Tibial nerve (tissue), 4 donors: ENCODE results near the gene LRRIQ3. TPM values are rescaled to one million over a fixed set of nuclear protein-coding genes. Genes with fewer than 3 reads are reported as not detected.

Experiments
- DNase-seq, 2 donors: peaks; one replicate each; pipeline ENCODE4 v3.0.0-alpha.2; 2019; ENCODE audit warnings: low spot score in 2 of 2
- H3K27ac ChIP-seq, 4 donors: fragments of 200-600 bp; sonication (generic) in 3 of 4; one replicate each; pipeline ENCODE4 v1.5.1; 2017 to 2019; ENCODE audit warnings: mild to moderate bottlenecking in 1 of 4
- H3K27me3 ChIP-seq, 2 donors: fragments of 200-600 bp; sonication (generic) in 1 of 2; one replicate each; pipeline versions ENCODE4 v1.5.1 to v1.6.0; 2017 to 2019
- H3K36me3 ChIP-seq, 3 donors: fragments of 200-600 bp; sonication (generic); one replicate each; pipeline ENCODE4 v1.5.1; 2018 to 2019
- H3K4me1 ChIP-seq, 4 donors: fragments of 200-600 bp; sonication (generic) in 3 of 4; one replicate each; pipeline ENCODE4 v1.5.1; 2017 to 2019
- H3K4me3 ChIP-seq, 4 donors: fragments of 200-600 bp; sonication (generic) in 3 of 4; one replicate each; pipeline ENCODE4 v1.5.1; 2017 to 2019; ENCODE audit warnings: mild to moderate bottlenecking in 1 of 4, moderate library complexity in 1 of 4
- H3K9me3 ChIP-seq, 4 donors: fragments of 200-600 bp; sonication (generic) in 3 of 4; one replicate each; pipeline ENCODE4 v1.5.1; 2017 to 2019
- CTCF ChIP-seq, 5 experiments: fragments of 200-600 bp in 3 of 5; fragments of 450-650 bp in 2 of 5; sonication (generic) in 3 of 5; IDR thresholded peaks; one replicate each; pipeline ENCODE4 v1.5.1; 2016 to 2019; ENCODE audit warnings: antibody characterized with exemption in 5 of 5, mild to moderate bottlenecking in 3 of 5, moderate library complexity in 2 of 5
- EP300 ChIP-seq, 2 donors: sonication (generic); formaldehyde crosslinking; IDR thresholded peaks; one replicate each; pipeline ENCODE4 v1.6.1; 2017; ENCODE audit warnings: antibody characterized with exemption in 2 of 2, mild to moderate bottlenecking in 1 of 2
- POLR2A ChIP-seq, 2 donors: fragments of 450-650 bp; IDR thresholded peaks; one replicate each; pipeline ENCODE4 v1.6.1; 2017; ENCODE audit warnings: antibody characterized with exemption in 2 of 2, mild to moderate bottlenecking in 2 of 2, moderate library complexity in 2 of 2
- WGBS, 2 donors: methylation state at CpG; one replicate each; pipeline ENCODE4 v1.1.5; 2018; 5-methylcytosine and 5-hydroxymethylcytosine counted together
- total RNA-seq, 4 donors: library from RNA; depleted of rRNA; stranded (reverse); fragments of >200 nt; gene quantifications; one replicate each; pipeline ENCODE4 v1.1.0, GENCODE V29; 2016

LRRIQ3 gene
- total RNA-seq, 4 donors from 2014 or later: 0.20 to 1.3 (median 0.55) TPM

- no peak for TF ChIP-seq EP300 (IDR thresholded peaks at IDR 0.05)
- TF ChIP-seq CTCF (IDR thresholded peaks at IDR 0.05): no peak
- no peak for TF ChIP-seq POLR2A (IDR thresholded peaks at IDR 0.05)
- WGBS, 2 donors: 3 to 30% methylated on average over 1 of the region's 1 CpG
- no peak overlapping the region for H3K4me3 ChIP-seq
- no peak overlapping the region for H3K27ac ChIP-seq
- DNase-seq: no peak
- no peaks in the 10 kb centered on the region for H3K36me3 ChIP-seq
- no peaks in the 10 kb centered on the region for H3K27me3 ChIP-seq
- H3K9me3 ChIP-seq: no peaks in the 10 kb centered on the region
- no peaks in the 10 kb centered on the region for H3K4me1 ChIP-seq
These were observed 185.4 kb downstream of the LRRIQ3 start for GRCh38 chr1:74012583-74012982.

DNA sequence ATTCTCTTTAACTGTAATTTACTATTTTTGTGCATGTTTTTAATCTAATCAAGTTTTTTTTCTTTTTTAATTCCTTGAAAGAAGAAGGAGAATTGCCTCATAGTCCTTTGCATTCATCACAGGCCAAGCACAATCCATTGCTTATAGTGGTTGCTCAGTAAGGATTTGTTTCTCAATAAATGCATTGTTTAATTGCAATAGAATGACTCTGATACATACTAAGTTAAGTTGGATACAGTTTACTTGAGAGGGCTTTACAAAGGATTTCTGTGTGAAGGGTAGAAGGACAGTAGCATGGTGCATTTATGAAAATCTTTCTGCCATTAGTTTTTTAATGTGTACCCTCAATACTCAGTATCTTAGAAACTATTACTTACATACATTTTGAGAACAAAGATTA, 186.2 kb downstream of the LRRIQ3 start:
- H3K4me1 ChIP-seq: no peaks in the 10 kb centered on the region
- no peaks in the 10 kb centered on the region for H3K36me3 ChIP-seq
- no peak overlapping the region for H3K4me3 ChIP-seq
- DNase-seq: no peak
- H3K27ac ChIP-seq: no peak overlapping the region
- H3K27me3 ChIP-seq: no peaks in the 10 kb centered on the region
- no peaks in the 10 kb centered on the region for H3K9me3 ChIP-seq
- no peak for TF ChIP-seq CTCF (IDR thresholded peaks at IDR 0.05)
- TF ChIP-seq POLR2A (IDR thresholded peaks at IDR 0.05): no peak
- TF ChIP-seq EP300 (IDR thresholded peaks at IDR 0.05): no peak

GRCh38 chr1:74010206-74010605, 187.8 kb downstream of the LRRIQ3 start:
- DNase-seq: no peak
- Histone ChIP-seq H3K4me1 (peaks cover 0 to 3% (median 0%) of the 10 kb centered on the region in 4 donors), H3K9me3 (no peaks in the 10 kb centered on the region), H3K27ac (no peak overlapping the region), H3K4me3 (no peak overlapping the region), H3K36me3 (no peaks in the 10 kb centered on the region), H3K27me3 (no peaks in the 10 kb centered on the region)
- WGBS, 2 donors: 87 to 93% methylated on average over 7 of the region's 7 CpGs
- TF ChIP-seq CTCF (IDR thresholded peaks at IDR 0.05) (no peak), EP300 (IDR thresholded peaks at IDR 0.05) (no peak), POLR2A (IDR thresholded peaks at IDR 0.05) (no peak)

DNA sequence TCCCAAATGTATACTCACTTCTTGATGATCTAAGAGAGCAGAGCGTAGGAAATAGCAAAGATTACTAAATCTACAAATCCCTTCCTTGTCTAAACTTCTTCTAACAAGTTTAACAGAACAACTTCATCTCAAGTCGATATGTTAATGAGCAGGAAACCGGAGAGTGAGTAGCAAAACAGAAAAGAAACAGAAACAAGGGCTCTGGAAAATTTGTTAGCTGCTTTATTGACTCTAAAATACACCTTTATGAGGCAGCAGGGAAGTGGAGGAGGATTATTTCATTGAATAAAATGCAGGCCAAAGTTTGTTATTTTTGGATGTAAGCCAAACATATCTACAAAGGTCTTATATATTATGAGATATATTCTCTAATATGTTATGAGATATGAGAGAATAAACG, 192.4 kb downstream of the LRRIQ3 start:
- H3K36me3 ChIP-seq: no peaks in the 10 kb centered on the region
- no peak overlapping the region for H3K4me3 ChIP-seq
- H3K4me1 ChIP-seq: peaks cover 0 to 6% (median 0%) of the 10 kb centered on the region in 4 donors
- no peak overlapping the region for H3K27ac ChIP-seq
- no peaks in the 10 kb centered on the region for H3K27me3 ChIP-seq
- 55 to 56% methylated on average over 4 of the region's 4 CpGs for WGBS, 2 donors
- DNase-seq: no peak
- no peaks in the 10 kb centered on the region for H3K9me3 ChIP-seq
- TF ChIP-seq POLR2A (IDR thresholded peaks at IDR 0.05) (no peak), EP300 (IDR thresholded peaks at IDR 0.05) (no peak), CTCF (IDR thresholded peaks at IDR 0.05) (no peak)

DNA sequence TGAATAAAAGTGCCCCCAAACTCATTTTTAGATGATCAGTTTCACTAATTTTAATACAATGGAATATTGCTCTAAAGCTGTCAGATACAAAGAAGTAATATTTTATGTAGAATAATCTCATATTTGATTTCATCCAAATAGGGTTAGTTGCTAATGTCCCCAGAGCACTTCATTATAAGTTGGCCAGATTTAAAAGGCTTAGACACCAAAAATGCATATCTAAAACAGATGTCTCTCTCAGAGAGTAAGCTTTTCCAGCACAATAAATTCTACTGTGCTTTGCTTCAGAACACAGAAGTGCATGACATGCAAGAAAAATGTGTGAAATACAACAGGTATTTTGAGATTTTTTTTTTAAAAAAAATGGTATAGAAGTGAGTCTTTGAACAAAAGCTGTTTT, 194.2 kb downstream of the LRRIQ3 start:
- Histone ChIP-seq H3K9me3 (no peaks in the 10 kb centered on the region), H3K27ac (no peak overlapping the region), H3K36me3 (no peaks in the 10 kb centered on the region), H3K27me3 (no peaks in the 10 kb centered on the region), H3K4me3 (no peak overlapping the region), H3K4me1 (peaks cover 0 to 6% (median 0%) of the 10 kb centered on the region in 4 donors)
- TF ChIP-seq POLR2A (IDR thresholded peaks at IDR 0.05): no peak
- no peak for TF ChIP-seq CTCF (IDR thresholded peaks at IDR 0.05)
- no peak for TF ChIP-seq EP300 (IDR thresholded peaks at IDR 0.05)
- DNase-seq: no peak
